Lower lobe of right lung (tissue), 2 donors: ENCODE data around the gene FRRS1L. TPM values are rescaled to one million over a fixed set of nuclear protein-coding genes. Genes with fewer than 3 reads are reported as not detected.
A peak's percentile ranks its signal among the peaks of the same experiment; 100 is the strongest.

Experiments
- ATAC-seq, 2 donors: fragments of 200-7000 bp; cut with Tn5 transposase; one replicate each; pipeline ENCODE4 v1.9.1; 2020 to 2022; ENCODE audit warnings: mild to moderate bottlenecking in 2 of 2, moderate library complexity in 2 of 2
- DNase-seq: peaks from one replicate; pipeline ENCODE4 v3.0.0-alpha.2; 2020
- H3K27ac ChIP-seq: fragments of 200-600 bp; one replicate; pipeline ENCODE4 v1.8.0; 2022
- H3K27me3 ChIP-seq: fragments of 200-600 bp; one replicate; pipeline ENCODE4 v1.8.0; 2022; ENCODE audit warnings: low read depth
- H3K36me3 ChIP-seq: fragments of 200-600 bp; one replicate; pipeline ENCODE4 v1.8.0; 2022; ENCODE audit warnings: mild to moderate bottlenecking
- H3K4me1 ChIP-seq: fragments of 200-600 bp; one replicate; pipeline ENCODE4 v1.8.0; 2022
- H3K4me3 ChIP-seq: fragments of 200-600 bp; one replicate; pipeline ENCODE4 v1.8.0; 2022; ENCODE audit warnings: mild to moderate bottlenecking
- H3K9me3 ChIP-seq: fragments of 200-600 bp; one replicate; pipeline ENCODE4 v1.8.0; 2022
- intact Hi-C: fragments of 100-400 bp; cut with DNase I; formaldehyde crosslinking; loops from one replicate; pipeline ENCODE4 v1.11.0; 2022
- total RNA-seq: library from RNA; stranded (reverse); fragmentation: NEBNext Ultra II Directional; extraction: Animal tissue kit (Norgen Biotek cat#: 25700); gene quantifications from one replicate; pipeline ENCODE4 v1.2.1, GENCODE V29; 2021
- TF ChIP-seq, protein P1 (sequence below): fragments of 200-600 bp; IDR thresholded peaks from one replicate; pipeline ENCODE4 v1.8.0; 2022; ENCODE audit warnings: antibody characterized with exemption, mild to moderate bottlenecking
- donor health status: DM: no; HTN: yes; CAD: no; lungs with severe emphysema.

FRRS1L gene
- total RNA-seq, 1 donor from 2014 or later = 0.06 TPM

DNA sequence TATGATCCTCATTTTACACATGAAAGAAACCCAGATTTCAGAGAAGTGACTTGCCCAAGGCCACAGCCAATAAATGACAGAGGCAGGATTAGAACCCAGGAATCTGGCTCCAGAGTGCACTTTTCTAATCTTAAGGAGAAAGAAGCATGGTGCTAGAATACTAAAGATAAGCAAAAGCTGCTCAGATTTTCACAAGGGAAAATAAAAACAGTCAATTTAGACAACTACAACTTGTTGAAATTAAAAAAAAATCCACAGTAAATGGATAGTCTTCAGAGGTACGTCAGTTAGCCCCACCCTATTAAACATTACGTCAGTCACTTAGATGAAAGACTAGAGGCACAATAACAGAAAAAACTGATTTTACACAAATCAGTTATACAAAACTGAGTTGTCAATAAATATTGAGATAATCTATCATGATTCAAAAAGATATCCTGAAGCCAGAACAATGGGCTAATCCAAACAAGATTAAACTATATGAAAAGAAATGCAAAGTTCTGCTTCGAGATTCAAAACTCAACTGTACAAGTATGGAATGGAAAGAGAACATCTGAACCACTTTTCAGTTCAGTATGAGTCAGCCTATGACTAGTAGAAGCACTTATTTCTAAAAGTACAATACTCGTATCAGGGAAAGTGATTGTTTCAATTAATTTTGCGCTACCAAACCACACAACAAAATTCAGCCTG is 56.6 kb downstream of the FRRS1L start:
- intact Hi-C loops = no loop called here
- TF ChIP-seq, protein P1, sequence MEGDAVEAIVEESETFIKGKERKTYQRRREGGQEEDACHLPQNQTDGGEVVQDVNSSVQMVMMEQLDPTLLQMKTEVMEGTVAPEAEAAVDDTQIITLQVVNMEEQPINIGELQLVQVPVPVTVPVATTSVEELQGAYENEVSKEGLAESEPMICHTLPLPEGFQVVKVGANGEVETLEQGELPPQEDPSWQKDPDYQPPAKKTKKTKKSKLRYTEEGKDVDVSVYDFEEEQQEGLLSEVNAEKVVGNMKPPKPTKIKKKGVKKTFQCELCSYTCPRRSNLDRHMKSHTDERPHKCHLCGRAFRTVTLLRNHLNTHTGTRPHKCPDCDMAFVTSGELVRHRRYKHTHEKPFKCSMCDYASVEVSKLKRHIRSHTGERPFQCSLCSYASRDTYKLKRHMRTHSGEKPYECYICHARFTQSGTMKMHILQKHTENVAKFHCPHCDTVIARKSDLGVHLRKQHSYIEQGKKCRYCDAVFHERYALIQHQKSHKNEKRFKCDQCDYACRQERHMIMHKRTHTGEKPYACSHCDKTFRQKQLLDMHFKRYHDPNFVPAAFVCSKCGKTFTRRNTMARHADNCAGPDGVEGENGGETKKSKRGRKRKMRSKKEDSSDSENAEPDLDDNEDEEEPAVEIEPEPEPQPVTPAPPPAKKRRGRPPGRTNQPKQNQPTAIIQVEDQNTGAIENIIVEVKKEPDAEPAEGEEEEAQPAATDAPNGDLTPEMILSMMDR = no peak
- Histone ChIP-seq H3K27me3 (no peaks in the 10 kb centered on the region), H3K4me1 (peaks cover 84% of the 10 kb centered on the region), H3K9me3 (no peaks in the 10 kb centered on the region), H3K27ac (peak overlapping the region; percentile 71), H3K4me3 (no peak overlapping the region), H3K36me3 (peaks cover 6% of the 10 kb centered on the region)
- ATAC-seq = peak in 1 of 2 donors; percentile 71
- DNase-seq = no peak

DNA sequence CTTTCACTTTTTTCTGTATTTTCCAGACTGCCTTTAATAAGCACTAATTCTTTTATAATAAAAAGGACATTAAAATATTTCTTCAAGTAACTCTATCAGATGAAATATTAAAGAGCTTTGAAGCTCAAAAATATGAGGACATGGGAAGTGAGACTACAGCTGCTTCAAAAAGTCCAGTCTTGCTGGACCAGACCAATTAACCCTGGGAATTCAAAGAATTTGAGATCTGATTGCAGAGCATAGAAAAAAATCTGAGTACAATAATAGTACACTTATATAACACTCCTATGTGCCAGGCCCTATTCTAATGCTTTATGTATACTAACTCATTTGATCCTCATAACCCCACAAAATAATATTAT is 57.1 kb downstream of the FRRS1L start:
- Histone ChIP-seq H3K27ac (peak overlapping the region; percentile 71), H3K9me3 (no peaks in the 10 kb centered on the region), H3K27me3 (no peaks in the 10 kb centered on the region), H3K4me3 (no peak overlapping the region), H3K36me3 (peaks cover 11% of the 10 kb centered on the region), H3K4me1 (peaks cover 79% of the 10 kb centered on the region)
- ATAC-seq (peak; percentile 35 to 42), DNase-seq (no peak)
- TF ChIP-seq, protein P1 = no peak
- intact Hi-C loops = no loop called here

DNA sequence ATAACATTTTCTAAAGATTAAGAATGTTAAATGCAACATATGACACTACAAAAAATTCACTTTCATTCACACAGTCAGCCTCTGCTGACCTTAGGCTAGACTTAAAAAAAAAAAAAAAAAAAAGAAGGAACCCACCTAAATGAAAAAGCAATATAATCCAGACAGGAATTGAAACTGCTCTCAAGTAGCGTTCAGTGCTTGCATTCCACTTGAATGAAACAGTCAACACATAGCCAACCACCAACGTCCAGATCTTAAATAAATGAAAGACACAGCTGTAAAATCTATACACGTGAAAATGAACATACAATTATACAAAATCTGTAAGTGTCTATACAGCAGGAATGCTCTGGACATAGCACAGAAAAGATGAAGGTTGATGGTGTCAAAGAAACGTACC is 58.7 kb downstream of the FRRS1L start:
- peak overlapping the region; percentile 71 for H3K27ac ChIP-seq
- H3K36me3 ChIP-seq = peaks cover 23% of the 10 kb centered on the region
- peak in 1 of 2 donors; percentile 65 for ATAC-seq
- H3K9me3 ChIP-seq = no peaks in the 10 kb centered on the region
- no peak overlapping the region for H3K4me3 ChIP-seq
- TF ChIP-seq, protein P1 = no peak
- no peaks in the 10 kb centered on the region for H3K27me3 ChIP-seq
- H3K4me1 ChIP-seq = peaks cover 64% of the 10 kb centered on the region
- no peak for DNase-seq
- intact Hi-C loops = no loop called here

DNA sequence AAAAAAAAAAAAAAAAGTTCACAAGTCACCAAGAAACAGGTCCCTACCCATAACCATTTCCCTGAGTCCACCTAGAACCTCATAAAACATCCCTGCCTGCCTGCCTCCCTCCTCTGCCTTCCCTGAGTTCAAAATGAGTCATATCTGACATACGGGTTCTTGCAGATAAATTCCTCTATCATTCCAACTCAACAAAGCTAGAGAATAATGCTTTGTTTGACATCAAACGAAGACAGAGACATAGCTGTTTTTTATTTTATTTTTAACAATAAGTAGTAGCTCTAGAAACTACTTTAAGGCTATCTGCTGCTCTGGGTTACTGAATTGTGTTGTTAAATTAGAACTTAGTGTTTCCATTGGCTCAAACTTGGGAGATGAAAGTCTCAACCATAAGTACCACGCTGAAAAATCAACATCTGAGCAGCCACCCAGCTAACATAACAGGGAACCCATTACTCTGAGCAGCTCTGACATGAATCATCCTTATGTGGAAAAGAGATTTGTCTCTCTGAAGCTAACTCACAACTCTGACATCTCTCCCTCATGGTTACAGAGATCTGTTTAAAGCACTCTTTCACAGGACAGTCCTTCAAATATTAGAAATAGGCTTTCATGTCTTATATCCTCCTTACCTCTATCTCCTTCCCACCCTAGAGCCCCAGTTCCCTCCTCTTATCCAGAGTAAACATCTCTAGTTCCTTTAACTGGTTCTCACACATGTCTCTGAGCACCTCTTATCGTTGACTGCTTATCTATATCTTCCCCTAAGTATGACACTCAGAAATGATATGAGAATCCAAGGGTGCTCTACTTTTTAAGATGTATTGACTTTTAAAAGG is 59.4 kb downstream of the FRRS1L start:
- Histone ChIP-seq H3K4me1 (peaks cover 57% of the 10 kb centered on the region), H3K36me3 (peaks cover 23% of the 10 kb centered on the region), H3K27me3 (no peaks in the 10 kb centered on the region), H3K27ac (peak overlapping the region; percentile 6), H3K9me3 (no peaks in the 10 kb centered on the region), H3K4me3 (no peak overlapping the region)
- no peak for DNase-seq
- peak; percentile 39 to 59 for ATAC-seq
- TF ChIP-seq, protein P1 = no peak
- intact Hi-C loops = no loop called here

DNA sequence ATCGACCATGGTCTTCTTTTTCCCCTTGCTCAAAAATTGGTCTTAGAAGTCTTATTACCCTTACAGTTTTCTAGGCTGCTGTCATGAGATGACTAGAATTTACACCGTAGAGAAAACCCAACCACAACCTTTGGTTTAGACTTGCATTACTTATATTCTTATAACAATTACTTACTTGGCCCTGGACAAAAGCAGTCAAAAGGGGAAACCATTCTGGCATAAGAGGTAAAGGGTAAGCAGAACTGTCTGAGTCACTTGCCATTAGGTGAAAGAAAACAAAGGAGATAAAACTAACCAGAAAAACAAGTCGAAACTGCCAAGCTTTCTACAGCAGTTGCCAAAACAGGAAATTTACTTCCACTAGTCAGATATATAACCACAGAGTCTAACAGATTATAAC is 65.2 kb downstream of the FRRS1L start:
- H3K36me3 ChIP-seq = peaks cover 23% of the 10 kb centered on the region
- intact Hi-C loops = no loop called here
- ATAC-seq (peak in 1 of 2 donors; percentile 72), DNase-seq (no peak)
- H3K9me3 ChIP-seq = no peaks in the 10 kb centered on the region
- no peak overlapping the region for H3K4me3 ChIP-seq
- no peaks in the 10 kb centered on the region for H3K27me3 ChIP-seq
- TF ChIP-seq, protein P1 = no peak
- peak overlapping the region; percentile 22 for H3K27ac ChIP-seq
- peaks cover 59% of the 10 kb centered on the region for H3K4me1 ChIP-seq
